Endothelial cell of umbilical vein (primary cell): ENCODE measurements around the gene PLEKHA5.

Experiments
- CTCF ChIP-seq, 2 donors: IDR thresholded peaks; 1 replicate in 1 of 2; 2 replicates in 1 of 2; pipeline ENCODE4 v1.5.1; 2011; ENCODE audit warnings: low read length in 2 of 2, mild to moderate bottlenecking in 2 of 2, moderate library complexity in 2 of 2, control low read depth in 1 of 2, inconsistent platforms in 1 of 2, low read depth in 1 of 2; ENCODE audit not compliant: insufficient read depth in 1 of 2; ENCODE audit errors: extremely low read depth in 1 of 2
- EZH2 ChIP-seq: IDR thresholded peaks from 2 replicates; pipeline ENCODE4 v1.6.1; 2012; ENCODE audit warnings: borderline replicate concordance, low read depth, mild to moderate bottlenecking, moderate library complexity, low read length, inconsistent platforms; ENCODE audit not compliant: severe bottlenecking
- FOS ChIP-seq: IDR thresholded peaks from 2 replicates; pipeline ENCODE4 v1.6.1; 2011; ENCODE audit warnings: mild to moderate bottlenecking, low read length, moderate library complexity, borderline replicate concordance; ENCODE audit not compliant: insufficient read depth
- MAX ChIP-seq: IDR thresholded peaks from 2 replicates; pipeline ENCODE4 v1.6.1; 2011; ENCODE audit not compliant: insufficient read depth, insufficient read length
- POLR2A ChIP-seq: IDR thresholded peaks from 2 replicates; pipeline ENCODE4 v1.6.1; 2012; ENCODE audit warnings: low read depth, mild to moderate bottlenecking, control low read depth, low read length
- POLR2AphosphoS5 ChIP-seq: IDR thresholded peaks from 2 replicates; pipeline ENCODE4 v1.6.1; 2012; ENCODE audit warnings: low read depth, mild to moderate bottlenecking, control low read depth, low read length, moderate library complexity; ENCODE audit not compliant: insufficient read depth

GRCh38 chr12:19312637-19313036 is 183.1 kb downstream of the PLEKHA5 start:
- no peak for TF ChIP-seq CTCF (IDR thresholded peaks at IDR 0.05; ENCODE audit: extremely low read depth in 1 of 2, insufficient read depth in 1 of 2, low read depth in 1 of 2, low read length in 2 of 2)
- no peak for TF ChIP-seq POLR2A
- TF ChIP-seq POLR2AphosphoS5 = no peak
- TF ChIP-seq MAX = no peak
- no peak for TF ChIP-seq FOS
- TF ChIP-seq EZH2 = no peak
